ENCODE results near the gene ZDHHC1.
A peak's percentile ranks its signal among the peaks of the same experiment; 100 is the strongest.

ZDHHC1 gene

GRCh38 chr16:67406111-67406971 lies 9.9 kb downstream of the ZDHHC1 start:
- no peak for DNase-seq

- no peak for DNase-seq
Measured at GRCh38 chr16:67405336-67405735, 10.9 kb downstream of the ZDHHC1 start.

DNA sequence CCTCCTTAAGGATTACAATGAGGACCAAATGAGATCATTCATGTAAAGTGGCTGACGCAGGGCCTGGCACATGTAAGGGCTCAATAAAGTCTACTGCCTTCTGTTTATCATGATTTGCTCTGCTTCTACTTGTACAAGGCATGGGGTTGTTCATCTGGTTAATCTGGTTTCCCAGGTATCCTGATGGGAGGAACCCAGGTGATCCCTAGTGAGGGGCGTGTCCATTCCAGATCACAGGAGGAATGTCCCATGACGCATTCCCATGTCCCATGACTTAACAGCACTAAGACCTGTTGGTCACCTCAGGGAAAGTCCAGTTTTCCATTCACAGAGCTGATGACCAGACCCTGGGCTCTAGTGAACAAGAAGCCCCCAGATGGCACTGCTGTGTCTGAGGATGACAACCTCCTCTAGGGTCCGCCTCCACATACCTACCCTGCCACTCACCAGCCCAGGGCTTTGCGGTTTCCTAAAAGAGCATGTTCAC lies 11.5 kb downstream of the ZDHHC1 start:
- no peak for DNase-seq

DNA sequence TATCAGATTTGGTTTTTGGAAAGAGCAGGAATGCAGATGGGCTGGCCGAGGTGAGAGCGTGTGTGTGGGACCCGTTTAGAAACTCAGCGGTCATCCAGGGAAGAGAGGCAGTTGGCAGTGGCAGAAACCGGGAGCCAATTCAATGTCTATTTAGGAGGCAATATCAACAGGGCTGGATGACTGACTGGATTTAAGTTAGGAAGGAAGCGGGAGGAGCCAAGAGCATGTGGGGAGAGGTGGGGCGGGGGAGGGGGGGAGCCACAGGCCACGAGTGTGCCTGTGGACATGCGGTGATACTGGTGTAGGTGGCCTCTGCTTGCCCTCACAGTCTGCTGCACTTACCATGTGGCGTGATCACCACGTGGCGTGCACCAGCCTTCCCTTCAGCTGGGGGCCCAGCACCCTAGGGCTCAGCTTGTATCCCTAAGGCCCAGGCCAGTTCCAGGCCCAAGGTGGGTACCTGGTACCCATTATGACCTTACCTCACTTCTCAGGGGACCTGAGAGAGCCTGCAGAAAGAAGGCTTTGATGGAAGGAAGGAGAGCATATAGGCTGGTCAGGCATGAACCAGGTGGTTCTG lies 12.2 kb downstream of the ZDHHC1 start:
- no peak for DNase-seq

GRCh38 chr16:67400901-67401300 lies 15.4 kb downstream of the ZDHHC1 start:
- DNase-seq: no peak

DNA sequence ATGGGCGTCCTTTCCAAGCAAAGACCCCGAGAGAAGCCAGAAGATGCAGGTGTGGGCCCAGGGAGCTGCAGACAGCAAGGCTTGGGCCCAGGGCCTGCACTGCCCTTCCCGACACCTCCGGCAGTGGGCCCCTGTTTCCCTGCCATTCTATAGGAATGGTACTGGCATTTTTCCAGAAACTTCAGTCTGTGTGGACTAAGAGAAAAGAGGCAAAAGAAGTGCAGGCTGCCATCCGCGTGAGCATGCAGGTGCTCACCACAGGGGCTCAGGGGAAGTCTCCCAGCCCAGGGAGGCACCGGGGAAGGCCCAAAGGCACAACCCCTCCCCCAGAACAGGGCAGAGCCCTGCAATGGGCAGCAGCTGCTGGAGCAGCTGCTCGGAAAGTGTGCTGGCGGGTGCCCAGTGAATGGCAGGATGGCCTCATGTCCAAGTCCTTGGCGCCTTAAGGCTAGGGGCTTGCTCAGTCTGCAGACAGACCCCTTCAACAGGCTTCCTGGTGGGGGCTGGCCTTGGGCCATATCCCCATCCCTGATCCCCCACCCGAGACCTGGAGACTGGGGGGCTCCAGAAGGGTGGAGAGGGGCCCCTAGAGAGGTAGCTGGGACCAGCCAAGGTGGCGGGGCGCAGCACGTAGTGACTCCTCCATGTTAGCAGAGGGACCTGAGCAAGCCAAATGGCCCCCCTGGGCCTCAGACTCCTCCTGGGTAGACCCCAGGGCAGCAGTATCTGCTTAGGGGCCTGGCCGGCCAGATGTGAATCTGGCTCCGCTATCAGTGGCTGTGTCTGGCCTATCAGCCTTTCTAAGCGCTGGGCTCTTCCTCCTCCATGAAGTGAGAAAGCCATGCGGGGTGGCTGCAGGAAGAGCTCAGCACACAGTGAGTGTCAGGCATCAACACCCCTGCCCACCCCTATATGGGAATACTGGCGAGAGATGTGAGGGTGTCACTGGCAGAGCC lies 16.2 kb downstream of the ZDHHC1 start:
- no peak for DNase-seq

GRCh38 chr16:67399218-67399733 lies 17.0 kb downstream of the ZDHHC1 start:
- DNase-seq: peak; percentile 73

DNA sequence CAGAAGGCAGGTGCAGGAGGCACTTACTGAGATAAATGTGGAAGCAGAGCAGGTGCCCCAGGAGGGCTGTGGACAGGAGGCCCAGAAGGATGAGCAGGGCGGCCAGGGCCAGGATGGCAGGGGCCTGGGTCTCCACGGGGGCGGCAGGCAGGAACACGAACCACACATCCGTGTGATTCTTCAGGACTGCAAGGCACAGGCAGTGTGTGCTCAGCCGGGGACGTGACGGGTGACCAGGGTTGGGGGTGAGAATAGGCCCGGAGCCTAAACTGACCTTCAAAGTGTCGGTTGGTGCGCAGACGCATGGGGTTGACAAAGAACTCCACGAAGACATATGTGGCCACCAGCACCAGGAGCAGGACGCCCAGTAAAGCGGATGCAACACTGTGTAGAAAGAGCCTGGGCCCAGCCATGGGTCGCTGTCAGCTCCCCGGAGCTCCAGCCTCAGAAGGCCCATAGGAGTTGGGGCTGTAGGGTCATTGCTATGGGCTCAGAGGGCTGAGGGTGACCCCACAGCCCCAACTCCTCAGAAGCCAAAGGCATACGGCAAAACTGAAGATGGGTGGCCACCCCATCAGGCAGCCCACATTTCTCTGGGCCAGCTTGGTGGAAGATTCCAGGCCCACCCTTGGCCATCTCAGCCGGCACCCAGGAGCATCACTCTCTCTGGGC lies 17.6 kb downstream of the ZDHHC1 start:
- DNase-seq: no peak

DNA sequence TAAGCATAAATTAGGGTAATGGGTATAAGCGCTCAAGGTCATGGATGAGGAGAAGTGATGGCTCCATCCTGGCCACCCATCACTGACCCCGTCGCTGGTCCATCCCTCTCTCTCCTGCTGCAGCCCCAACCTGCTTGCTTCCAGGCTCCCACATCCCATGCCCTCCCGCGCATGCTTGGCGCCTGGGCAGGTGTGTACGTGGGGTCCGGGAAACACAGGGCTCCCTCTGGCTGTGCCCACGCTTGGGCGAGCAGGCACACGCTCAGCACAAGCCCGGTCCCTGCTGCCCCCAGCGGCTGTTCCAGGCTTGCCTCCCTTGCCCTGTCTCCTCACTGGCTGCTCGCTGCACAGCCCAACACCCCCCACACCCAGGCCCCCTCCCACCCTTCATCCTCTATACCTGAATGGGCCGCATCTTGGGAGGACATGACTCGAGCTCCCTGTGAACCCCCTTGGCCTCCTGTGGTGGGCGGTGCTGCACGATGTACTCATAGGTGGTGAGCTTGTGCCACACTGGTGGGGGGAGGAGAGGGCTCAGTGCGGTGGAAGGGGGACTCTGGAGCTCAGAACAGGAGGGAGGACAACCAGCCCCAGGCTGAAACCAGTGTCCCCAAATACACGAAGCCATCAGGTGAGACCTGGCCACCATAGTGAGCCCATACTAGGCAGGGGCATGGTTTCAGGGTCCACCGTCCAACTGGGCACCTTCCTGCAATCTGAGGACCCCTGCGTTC lies 18.3 kb downstream of the ZDHHC1 start:
- no peak for DNase-seq

GRCh38 chr16:67397036-67397801 lies 19.1 kb downstream of the ZDHHC1 start:
- no peak for DNase-seq

GRCh38 chr16:67396159-67397035 lies 19.9 kb downstream of the ZDHHC1 start:
- peak; percentile 51 for DNase-seq

GRCh38 chr16:67395458-67396158 lies 20.7 kb downstream of the ZDHHC1 start:
- no peak for DNase-seq

GRCh38 chr16:67395105-67395457 lies 21.2 kb downstream of the ZDHHC1 start:
- DNase-seq: no peak

DNA sequence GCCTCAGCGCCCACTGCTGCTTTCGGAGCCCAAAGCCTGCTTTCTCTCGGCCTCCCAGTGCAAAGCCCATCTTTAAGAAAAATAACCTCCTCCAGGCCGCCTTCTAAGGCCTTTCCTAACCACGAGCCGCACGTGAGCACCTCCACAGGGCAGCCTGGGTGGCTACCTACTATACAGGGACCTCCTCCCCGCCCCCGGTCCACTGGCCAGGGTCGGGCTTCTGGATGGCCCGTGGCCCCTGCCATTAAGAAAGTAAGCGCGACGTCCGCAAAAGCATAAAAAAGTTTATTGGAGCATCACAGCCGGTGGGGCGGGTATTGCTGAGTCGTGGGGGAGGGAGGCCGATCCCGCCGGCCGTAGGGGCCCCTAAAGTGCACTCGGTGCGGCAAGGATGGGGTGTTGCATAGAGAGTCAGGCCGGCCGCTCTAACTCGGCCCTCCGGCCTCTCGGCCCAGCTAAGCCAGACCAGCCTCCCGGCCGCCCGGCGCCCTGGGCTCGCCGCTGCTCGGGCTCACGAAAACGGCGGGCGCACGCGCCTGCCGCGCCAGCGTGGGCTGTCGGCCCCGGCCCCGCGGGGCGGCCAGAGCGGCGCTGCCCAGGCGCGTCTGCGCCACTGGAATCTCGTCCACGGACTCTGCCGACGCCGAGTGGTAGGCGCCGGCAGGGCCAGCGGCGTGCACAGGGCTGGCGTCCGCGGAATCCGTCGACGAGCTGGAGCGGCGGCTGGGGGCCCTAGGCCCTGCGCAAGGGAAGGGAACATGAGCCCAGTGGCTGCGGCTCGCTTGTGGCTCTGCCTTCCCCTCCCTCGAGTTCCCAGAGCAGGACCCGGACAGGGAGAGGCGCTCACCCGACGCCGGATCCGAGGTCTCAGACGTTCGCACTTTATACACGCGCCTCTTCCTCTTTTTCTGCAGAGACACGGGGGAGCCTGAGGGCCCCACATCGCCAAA lies 21.8 kb downstream of the ZDHHC1 start:
- DNase-seq: peak; percentile 68

DNA sequence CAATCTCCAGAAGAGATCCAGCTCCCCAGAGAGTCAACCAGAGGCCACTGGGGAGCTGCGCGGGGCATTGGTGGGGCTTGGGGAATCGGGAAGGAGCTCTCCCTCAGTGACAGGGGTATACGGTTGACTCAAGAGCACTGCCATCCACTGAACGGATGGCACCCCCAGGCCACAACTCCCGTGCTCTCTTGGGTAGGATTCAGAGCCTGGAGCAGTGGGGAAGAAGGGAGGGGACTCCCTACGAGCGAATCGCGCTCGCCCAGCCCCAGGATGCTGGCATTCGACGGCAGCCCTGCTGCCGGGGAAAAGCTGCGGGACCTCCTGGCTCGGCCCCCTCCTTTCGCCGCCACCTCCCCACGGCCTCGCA lies 22.5 kb downstream of the ZDHHC1 start:
- no peak for DNase-seq

- peak; percentile 80 for DNase-seq
Measured at GRCh38 chr16:67393111-67393787, 23.0 kb downstream of the ZDHHC1 start, which contains the start of gene TPPP3. TPPP3 (minus strand) TSS chr16:67393498; CDS start chr16:67391111, 2,387 bp downstream.
